ENCODE results near the gene AHRR.
"Not testable (repeated sequence)": the region's sequence is repeated elsewhere in the genome, so short reads cannot be mapped to it uniquely, and the experiment has no call there.

Gene AHRR

GRCh38 chr5:297991-298736 lies 23.4 kb upstream of the AHRR start:
- DNase-seq (ENCODE audit: low read depth, low spot score); in situ Hi-C loops (cut with HindIII; ENCODE audit: low sequenced_read_pairs); H3K4me3 ChIP-seq (ENCODE audit: low read depth, low read length): not testable (repeated sequence)

DNA sequence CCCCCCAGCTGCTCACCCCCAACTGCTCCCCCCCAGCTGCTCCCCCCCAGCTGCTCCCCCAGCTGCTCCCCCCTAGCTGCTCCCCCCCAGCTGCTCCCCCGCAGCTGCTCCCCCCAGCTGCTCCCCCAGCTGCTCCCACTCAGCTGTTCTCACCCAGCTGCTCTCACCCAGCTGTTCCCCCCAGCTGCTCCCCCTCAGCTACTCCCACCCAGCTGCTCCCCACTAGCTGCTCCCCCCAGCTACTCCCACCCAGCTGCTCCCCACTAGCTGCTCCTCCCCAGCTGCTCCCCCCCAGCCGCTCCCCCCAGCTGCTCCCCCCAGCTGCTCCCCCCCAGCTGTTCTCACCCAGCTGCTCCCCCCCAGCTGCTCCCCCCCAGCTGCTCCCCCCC lies 22.8 kb upstream of the AHRR start:
- no peak overlapping the region for H3K4me3 ChIP-seq (ENCODE audit: low read depth, low read length)
- DNase-seq (ENCODE audit: low read depth, low spot score): no peak
- TF ChIP-seq, protein P1, sequence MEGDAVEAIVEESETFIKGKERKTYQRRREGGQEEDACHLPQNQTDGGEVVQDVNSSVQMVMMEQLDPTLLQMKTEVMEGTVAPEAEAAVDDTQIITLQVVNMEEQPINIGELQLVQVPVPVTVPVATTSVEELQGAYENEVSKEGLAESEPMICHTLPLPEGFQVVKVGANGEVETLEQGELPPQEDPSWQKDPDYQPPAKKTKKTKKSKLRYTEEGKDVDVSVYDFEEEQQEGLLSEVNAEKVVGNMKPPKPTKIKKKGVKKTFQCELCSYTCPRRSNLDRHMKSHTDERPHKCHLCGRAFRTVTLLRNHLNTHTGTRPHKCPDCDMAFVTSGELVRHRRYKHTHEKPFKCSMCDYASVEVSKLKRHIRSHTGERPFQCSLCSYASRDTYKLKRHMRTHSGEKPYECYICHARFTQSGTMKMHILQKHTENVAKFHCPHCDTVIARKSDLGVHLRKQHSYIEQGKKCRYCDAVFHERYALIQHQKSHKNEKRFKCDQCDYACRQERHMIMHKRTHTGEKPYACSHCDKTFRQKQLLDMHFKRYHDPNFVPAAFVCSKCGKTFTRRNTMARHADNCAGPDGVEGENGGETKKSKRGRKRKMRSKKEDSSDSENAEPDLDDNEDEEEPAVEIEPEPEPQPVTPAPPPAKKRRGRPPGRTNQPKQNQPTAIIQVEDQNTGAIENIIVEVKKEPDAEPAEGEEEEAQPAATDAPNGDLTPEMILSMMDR (IDR thresholded peaks at IDR 0.05; ENCODE audit: low read depth, low read length): no peak
- in situ Hi-C loops (cut with HindIII; ENCODE audit: low sequenced_read_pairs): no loop called here

DNA sequence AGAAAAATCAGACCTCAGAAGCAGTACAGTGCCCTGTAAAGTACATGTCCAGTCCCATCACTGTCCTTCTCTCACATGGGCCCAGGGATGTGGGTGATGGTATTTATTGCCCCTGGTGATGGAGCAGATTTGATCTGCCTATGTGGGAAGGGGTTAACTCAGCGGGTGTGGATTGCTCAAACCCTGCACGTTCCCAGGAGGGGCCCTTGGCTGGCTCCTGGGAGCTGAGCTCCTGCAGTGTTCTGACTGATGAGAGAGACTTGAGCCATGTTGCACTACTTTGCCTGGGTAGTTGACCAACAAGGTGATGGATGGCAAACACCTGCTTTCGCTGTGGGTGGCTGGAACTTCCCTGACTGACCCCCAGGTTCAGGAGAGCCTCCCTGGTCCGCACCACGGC lies 21.6 kb upstream of the AHRR start:
- DNase-seq (ENCODE audit: low read depth, low spot score); in situ Hi-C loops (cut with HindIII; ENCODE audit: low sequenced_read_pairs); H3K4me3 ChIP-seq (ENCODE audit: low read depth, low read length): not testable (repeated sequence)

- DNase-seq (ENCODE audit: low read depth, low spot score); H3K4me3 ChIP-seq (ENCODE audit: low read depth, low read length); in situ Hi-C loops (cut with HindIII; ENCODE audit: low sequenced_read_pairs): not testable (repeated sequence)
These were observed 20.7 kb upstream of the AHRR start for GRCh38 chr5:300691-301435.

GRCh38 chr5:302416-302815 lies 19.1 kb upstream of the AHRR start:
- DNase-seq (ENCODE audit: low read depth, low spot score); H3K4me3 ChIP-seq (ENCODE audit: low read depth, low read length); in situ Hi-C loops (cut with HindIII; ENCODE audit: low sequenced_read_pairs): not testable (repeated sequence)

- H3K4me3 ChIP-seq (ENCODE audit: low read depth, low read length): no peak overlapping the region
- TF ChIP-seq, protein P1 (IDR thresholded peaks at IDR 0.05; ENCODE audit: low read depth, low read length): no peak
- DNase-seq (ENCODE audit: low read depth, low spot score): no peak
- in situ Hi-C loops (cut with HindIII; ENCODE audit: low sequenced_read_pairs): no loop called here
These were observed 18.5 kb upstream of the AHRR start for GRCh38 chr5:302966-303365.

DNA sequence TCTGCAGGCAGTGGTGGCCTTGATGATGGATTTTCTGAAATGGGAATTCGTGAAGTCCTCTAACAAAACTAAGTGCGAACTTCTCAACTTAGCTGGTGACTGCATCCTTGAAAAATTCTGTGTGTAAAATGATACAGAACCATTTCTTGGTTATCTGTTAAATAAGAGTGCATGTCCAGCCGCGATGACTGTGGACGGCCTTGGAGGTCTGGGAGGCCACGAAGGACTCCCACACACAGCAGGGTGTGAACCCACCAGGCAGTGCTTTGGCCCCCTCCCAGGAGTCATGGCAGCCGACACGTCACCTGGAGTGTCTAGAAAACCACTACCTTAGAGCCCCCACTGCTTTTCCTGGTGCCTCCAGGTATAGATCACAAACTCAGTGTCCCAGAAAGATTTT lies 17.8 kb upstream of the AHRR start:
- in situ Hi-C loops (cut with HindIII; ENCODE audit: low sequenced_read_pairs); H3K4me3 ChIP-seq (ENCODE audit: low read depth, low read length); DNase-seq (ENCODE audit: low read depth, low spot score): not testable (repeated sequence)

GRCh38 chr5:305050-305449 lies 16.5 kb upstream of the AHRR start:
- H3K4me3 ChIP-seq (ENCODE audit: low read depth, low read length): no peak overlapping the region
- no peak for DNase-seq (ENCODE audit: low read depth, low spot score)
- TF ChIP-seq, protein P1 (IDR thresholded peaks at IDR 0.05; ENCODE audit: low read depth, low read length): no peak
- in situ Hi-C loops (cut with HindIII; ENCODE audit: low sequenced_read_pairs): no loop called here

- DNase-seq (ENCODE audit: low read depth, low spot score): no peak
- TF ChIP-seq, protein P1 (IDR thresholded peaks at IDR 0.05; ENCODE audit: low read depth, low read length): no peak
- in situ Hi-C loops (cut with HindIII; ENCODE audit: low sequenced_read_pairs): no loop called here
- H3K4me3 ChIP-seq (ENCODE audit: low read depth, low read length): no peak overlapping the region
These were observed 16.1 kb upstream of the AHRR start for GRCh38 chr5:305459-305858.

All from astrocyte of the spinal cord (primary cell).